ENCODE results near the gene HSH2D. TPM values are rescaled to one million over a fixed set of nuclear protein-coding genes. Genes with fewer than 3 reads are reported as not detected.

Gene HSH2D
- total and polyA plus RNA-seq, 4 donors, result 5.5 to 9.3 (median 6.4) TPM

DNA sequence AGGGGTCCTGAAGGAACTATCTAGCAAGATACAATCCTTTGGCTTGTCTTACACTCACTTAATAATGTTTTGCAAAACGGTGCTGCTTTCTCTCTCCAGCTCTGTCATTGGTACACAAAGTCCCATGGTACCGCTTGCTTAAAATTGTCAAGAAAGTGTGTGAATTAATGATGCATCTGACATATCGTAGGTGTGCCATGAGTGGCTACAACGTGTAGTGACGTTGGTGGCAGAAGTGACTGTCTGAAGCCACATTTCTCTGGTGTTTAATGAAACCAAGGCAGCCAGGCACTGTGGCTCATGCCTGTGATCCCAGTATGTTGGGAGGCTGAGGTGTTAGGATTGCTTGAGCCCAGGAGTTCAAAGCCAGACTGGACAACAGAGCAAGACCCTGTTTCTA lies 2.6 kb downstream of the HSH2D start:
- 42 to 58% methylated on average over 5 of the region's 5 CpGs for WGBS, 2 donors
- no peaks in the 10 kb centered on the region for H3K4me1 ChIP-seq (ENCODE audit: control insufficient read depth in 5 of 5, insufficient read depth in 5 of 5, low read length in 5 of 5)
- TF ChIP-seq, protein P1, sequence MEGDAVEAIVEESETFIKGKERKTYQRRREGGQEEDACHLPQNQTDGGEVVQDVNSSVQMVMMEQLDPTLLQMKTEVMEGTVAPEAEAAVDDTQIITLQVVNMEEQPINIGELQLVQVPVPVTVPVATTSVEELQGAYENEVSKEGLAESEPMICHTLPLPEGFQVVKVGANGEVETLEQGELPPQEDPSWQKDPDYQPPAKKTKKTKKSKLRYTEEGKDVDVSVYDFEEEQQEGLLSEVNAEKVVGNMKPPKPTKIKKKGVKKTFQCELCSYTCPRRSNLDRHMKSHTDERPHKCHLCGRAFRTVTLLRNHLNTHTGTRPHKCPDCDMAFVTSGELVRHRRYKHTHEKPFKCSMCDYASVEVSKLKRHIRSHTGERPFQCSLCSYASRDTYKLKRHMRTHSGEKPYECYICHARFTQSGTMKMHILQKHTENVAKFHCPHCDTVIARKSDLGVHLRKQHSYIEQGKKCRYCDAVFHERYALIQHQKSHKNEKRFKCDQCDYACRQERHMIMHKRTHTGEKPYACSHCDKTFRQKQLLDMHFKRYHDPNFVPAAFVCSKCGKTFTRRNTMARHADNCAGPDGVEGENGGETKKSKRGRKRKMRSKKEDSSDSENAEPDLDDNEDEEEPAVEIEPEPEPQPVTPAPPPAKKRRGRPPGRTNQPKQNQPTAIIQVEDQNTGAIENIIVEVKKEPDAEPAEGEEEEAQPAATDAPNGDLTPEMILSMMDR (IDR thresholded peaks at IDR 0.05; ENCODE audit: control extremely low read depth, extremely low read depth), result no peak
- no peak overlapping the region for H3K9ac ChIP-seq (ENCODE audit: insufficient read depth in 1 of 2, low read length in 2 of 2)
- H3K27me3 ChIP-seq (ENCODE audit: control insufficient read depth in 3 of 3, insufficient read depth in 3 of 3, low read length in 2 of 3), result no peaks in the 10 kb centered on the region
- H3K9me3 ChIP-seq (ENCODE audit: control insufficient read depth in 4 of 4, insufficient read depth in 3 of 4, low read length in 3 of 4), result no peaks in the 10 kb centered on the region
- no peak overlapping the region for H3K27ac ChIP-seq (ENCODE audit: low read depth in 1 of 2, low read length in 1 of 2)
- no peak overlapping the region for H3K4me3 ChIP-seq
- DNase-seq, result no peak
- H3K36me3 ChIP-seq (ENCODE audit: control insufficient read depth in 4 of 4, insufficient read depth in 4 of 4, low read length in 4 of 4), result no peaks in the 10 kb centered on the region
- no peak for ATAC-seq (ENCODE audit: insufficient read depth, low FRiP score)

DNA sequence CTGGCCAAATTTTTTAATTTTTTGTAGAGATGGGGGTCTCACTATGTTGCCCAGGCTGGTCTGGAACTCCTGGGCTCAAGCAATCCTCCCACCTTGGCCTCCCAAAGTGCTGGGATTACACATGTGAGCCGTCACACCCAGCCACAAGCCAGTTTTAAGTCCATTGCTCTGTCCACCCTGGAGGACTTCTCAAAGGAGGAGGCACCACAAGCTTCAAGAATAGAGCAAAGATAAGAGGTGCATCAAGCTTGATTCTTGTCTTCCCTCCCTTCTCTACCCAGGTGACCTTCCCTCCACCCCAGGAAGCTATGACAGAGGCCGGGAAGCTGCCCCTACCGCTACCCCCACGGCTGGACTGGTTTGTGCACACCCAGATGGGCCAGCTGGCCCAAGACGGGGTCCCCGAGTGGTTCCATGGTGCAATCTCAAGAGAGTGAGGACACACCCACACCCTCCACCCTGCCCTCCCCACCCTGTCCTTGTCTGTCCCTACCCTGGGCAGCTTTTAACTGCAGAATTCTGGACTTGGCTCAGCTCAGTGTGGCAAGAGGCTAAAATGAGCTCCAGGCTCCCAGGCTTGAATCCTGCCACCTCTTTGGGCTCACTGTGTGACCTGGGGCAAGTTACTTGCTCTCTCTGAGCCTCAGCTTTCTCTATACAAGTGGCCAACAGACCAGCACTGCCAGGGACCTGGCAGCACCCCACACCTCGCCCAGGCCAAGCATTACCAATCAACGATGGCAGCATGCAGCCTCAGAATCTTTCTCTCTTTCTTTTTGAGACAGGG lies 5.2 kb downstream of the HSH2D start:
- no peaks in the 10 kb centered on the region for H3K27me3 ChIP-seq (ENCODE audit: control insufficient read depth in 3 of 3, insufficient read depth in 3 of 3, low read length in 2 of 3)
- WGBS, 2 donors, result 35 to 57% methylated on average over 8 of the region's 8 CpGs
- DNase-seq, result no peak
- H3K4me1 ChIP-seq (ENCODE audit: control insufficient read depth in 5 of 5, insufficient read depth in 5 of 5, low read length in 5 of 5), result no peaks in the 10 kb centered on the region
- no peak overlapping the region for H3K9ac ChIP-seq (ENCODE audit: insufficient read depth in 1 of 2, low read length in 2 of 2)
- no peak overlapping the region for H3K4me3 ChIP-seq
- no peaks in the 10 kb centered on the region for H3K36me3 ChIP-seq (ENCODE audit: control insufficient read depth in 4 of 4, insufficient read depth in 4 of 4, low read length in 4 of 4)
- ATAC-seq (ENCODE audit: insufficient read depth, low FRiP score), result no peak
- TF ChIP-seq, protein P1 (IDR thresholded peaks at IDR 0.05; ENCODE audit: control extremely low read depth, extremely low read depth), result no peak
- no peak overlapping the region for H3K27ac ChIP-seq (ENCODE audit: low read depth in 1 of 2, low read length in 1 of 2)
- no peaks in the 10 kb centered on the region for H3K9me3 ChIP-seq (ENCODE audit: control insufficient read depth in 4 of 4, insufficient read depth in 3 of 4, low read length in 3 of 4)

DNA sequence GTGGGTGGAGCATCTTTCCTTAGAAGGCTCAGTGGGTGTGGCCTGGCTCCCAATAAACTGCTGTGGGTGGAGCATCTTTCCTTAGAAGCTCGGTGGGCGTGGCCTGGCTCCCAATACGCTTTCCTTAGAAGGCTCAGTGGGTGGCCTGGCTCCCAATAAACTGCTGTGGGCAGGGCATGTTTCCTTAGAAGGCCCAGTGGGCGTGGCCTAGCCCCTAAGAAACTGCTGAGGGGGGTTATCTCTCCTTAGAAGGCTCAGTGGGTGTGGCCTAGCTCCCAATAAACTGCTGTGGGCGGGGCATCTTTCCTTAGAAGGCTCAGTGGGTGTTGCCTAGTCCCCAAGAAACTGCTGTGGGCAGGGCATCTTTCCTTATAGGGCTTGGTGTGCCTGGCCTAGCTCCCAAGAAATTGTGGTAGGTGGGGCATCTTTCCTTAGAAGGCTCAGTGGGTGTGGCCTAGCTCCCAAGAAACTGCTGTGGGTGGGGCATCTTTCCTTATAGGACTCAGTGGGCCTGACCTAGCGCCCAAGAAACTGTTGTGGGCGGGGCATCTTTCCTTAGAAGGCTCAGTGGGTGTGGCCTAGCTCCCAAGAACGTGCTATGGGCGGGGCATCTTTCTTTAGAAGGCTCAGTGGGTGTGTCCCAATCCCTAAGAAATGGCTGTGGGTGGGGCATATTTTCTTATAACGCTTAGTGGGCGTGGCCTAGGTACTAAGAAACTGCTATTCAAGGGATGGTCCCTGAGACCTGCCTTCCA lies 10.3 kb downstream of the HSH2D start:
- peaks cover 0 to 3% (median 0%) of the 10 kb centered on the region in 4 donors for H3K36me3 ChIP-seq (ENCODE audit: control insufficient read depth in 4 of 4, insufficient read depth in 4 of 4, low read length in 4 of 4)
- H3K27me3 ChIP-seq (ENCODE audit: control insufficient read depth in 3 of 3, insufficient read depth in 3 of 3, low read length in 2 of 3), result no peaks in the 10 kb centered on the region
- no peak overlapping the region for H3K27ac ChIP-seq (ENCODE audit: low read depth in 1 of 2, low read length in 1 of 2)
- DNase-seq, result no peak
- H3K9ac ChIP-seq (ENCODE audit: insufficient read depth in 1 of 2, low read length in 2 of 2), result no peak overlapping the region
- ATAC-seq (ENCODE audit: insufficient read depth, low FRiP score), result no peak
- TF ChIP-seq, protein P1 (IDR thresholded peaks at IDR 0.05; ENCODE audit: control extremely low read depth, extremely low read depth), result no peak
- no peaks in the 10 kb centered on the region for H3K4me1 ChIP-seq (ENCODE audit: control insufficient read depth in 5 of 5, insufficient read depth in 5 of 5, low read length in 5 of 5)
- WGBS, 2 donors, result 86 to 87% methylated on average over 11 of the region's 11 CpGs
- no peaks in the 10 kb centered on the region for H3K9me3 ChIP-seq (ENCODE audit: control insufficient read depth in 4 of 4, insufficient read depth in 3 of 4, low read length in 3 of 4)
- H3K4me3 ChIP-seq, result no peak overlapping the region

All from lung (tissue), 12 donors.